ENCODE results near the gene RPLP1. TPM values are rescaled to one million over a fixed set of nuclear protein-coding genes. Genes with fewer than 3 reads are reported as not detected.

RPLP1 gene
- polyA plus RNA-seq (ENCODE audit: insufficient read length) = 1,121 TPM
- long read RNA-seq, donor 1, transcript RPLP1-202 (3 exons, 445 nt) = minor isoform, 59 of 3,327 reads
- long read RNA-seq, donor 1, transcript RPLP1-204 (3 exons, 940 nt) = minor isoform, 37 of 3,327 reads
- long read RNA-seq, donor 1, transcript RPLP1-201 (4 exons, 1,197 nt) = major isoform, 2,575 of 3,327 reads
- long read RNA-seq, donor 1, partial matches to known transcripts = 475 of 3,327 reads
- long read RNA-seq, donor 1, other reads (novel, unspliced or antisense) = 181 of 3,327 reads
- long read RNA-seq, donor 2, transcript RPLP1-204 (3 exons, 940 nt) = minor isoform, 25 of 2,225 reads
- long read RNA-seq, donor 2, transcript RPLP1-201 (4 exons, 1,197 nt) = major isoform, 1,880 of 2,225 reads
- long read RNA-seq, donor 2, transcript RPLP1-202 (3 exons, 445 nt) = minor isoform, 59 of 2,225 reads
- long read RNA-seq, donor 2, partial matches to known transcripts = 135 of 2,225 reads
- long read RNA-seq, donor 2, other reads (novel, unspliced or antisense) = 126 of 2,225 reads
- long read RNA-seq, donor 3, transcript RPLP1-204 (3 exons, 940 nt) = minor isoform, 18 of 1,913 reads
- long read RNA-seq, donor 3, transcript RPLP1-201 (4 exons, 1,197 nt) = major isoform, 1,585 of 1,913 reads
- long read RNA-seq, donor 3, transcript RPLP1-202 (3 exons, 445 nt) = minor isoform, 48 of 1,913 reads
- long read RNA-seq, donor 3, partial matches to known transcripts = 180 of 1,913 reads
- long read RNA-seq, donor 3, other reads (novel, unspliced or antisense) = 82 of 1,913 reads
- long read RNA-seq, donor 4, transcript RPLP1-202 (3 exons, 445 nt) = minor isoform, 14 of 658 reads
- long read RNA-seq, donor 4, transcript RPLP1-201 (4 exons, 1,197 nt) = major isoform, 485 of 658 reads
- long read RNA-seq, donor 4, transcript RPLP1-204 (3 exons, 940 nt) = minor isoform, 35 of 658 reads
- long read RNA-seq, donor 4, partial matches to known transcripts = 97 of 658 reads
- long read RNA-seq, donor 4, other reads (novel, unspliced or antisense) = 27 of 658 reads
- long read RNA-seq, donor 5, transcript RPLP1-201 (4 exons, 1,197 nt) = major isoform, 2,811 of 3,350 reads
- long read RNA-seq, donor 5, transcript RPLP1-202 (3 exons, 445 nt) = minor isoform, 78 of 3,350 reads
- long read RNA-seq, donor 5, transcript RPLP1-204 (3 exons, 940 nt) = minor isoform, 27 of 3,350 reads
- long read RNA-seq, donor 5, partial matches to known transcripts = 277 of 3,350 reads
- long read RNA-seq, donor 5, other reads (novel, unspliced or antisense) = 155 of 3,350 reads
- long read RNA-seq, donor 6, transcript RPLP1-204 (3 exons, 940 nt) = minor isoform, 35 of 3,202 reads
- long read RNA-seq, donor 6, transcript RPLP1-202 (3 exons, 445 nt) = minor isoform, 52 of 3,202 reads
- long read RNA-seq, donor 6, transcript RPLP1-201 (4 exons, 1,197 nt) = major isoform, 2,464 of 3,202 reads
- long read RNA-seq, donor 6, partial matches to known transcripts = 477 of 3,202 reads
- long read RNA-seq, donor 6, other reads (novel, unspliced or antisense) = 174 of 3,202 reads
- long read RNA-seq, donor 7, transcript RPLP1-201 (4 exons, 1,197 nt) = major isoform, 3,294 of 3,896 reads
- long read RNA-seq, donor 7, transcript RPLP1-202 (3 exons, 445 nt) = minor isoform, 98 of 3,896 reads
- long read RNA-seq, donor 7, transcript RPLP1-204 (3 exons, 940 nt) = minor isoform, 52 of 3,896 reads
- long read RNA-seq, donor 7, partial matches to known transcripts = 255 of 3,896 reads
- long read RNA-seq, donor 7, other reads (novel, unspliced or antisense) = 197 of 3,896 reads
- long read RNA-seq, donor 8, transcript RPLP1-204 (3 exons, 940 nt) = minor isoform, 11 of 1,143 reads
- long read RNA-seq, donor 8, transcript RPLP1-202 (3 exons, 445 nt) = minor isoform, 30 of 1,143 reads
- long read RNA-seq, donor 8, transcript RPLP1-201 (4 exons, 1,197 nt) = major isoform, 914 of 1,143 reads
- long read RNA-seq, donor 8, partial matches to known transcripts = 139 of 1,143 reads
- long read RNA-seq, donor 8, other reads (novel, unspliced or antisense) = 48 of 1,143 reads

GRCh38 chr15:69452692-69453521, at the start of gene RPLP1:
Gene RPLP1 (plus strand): TSS chr15:69452818. CDS start chr15:69452949, 131 bp downstream.
- DNase-seq = peak; percentile 95

GRCh38 chr15:69403594-69403993, 49.0 kb upstream of the RPLP1 start:
- DNase-seq = no peak

- no peak for DNase-seq
Measured at GRCh38 chr15:69405110-69405509, 47.5 kb upstream of the RPLP1 start.

DNA sequence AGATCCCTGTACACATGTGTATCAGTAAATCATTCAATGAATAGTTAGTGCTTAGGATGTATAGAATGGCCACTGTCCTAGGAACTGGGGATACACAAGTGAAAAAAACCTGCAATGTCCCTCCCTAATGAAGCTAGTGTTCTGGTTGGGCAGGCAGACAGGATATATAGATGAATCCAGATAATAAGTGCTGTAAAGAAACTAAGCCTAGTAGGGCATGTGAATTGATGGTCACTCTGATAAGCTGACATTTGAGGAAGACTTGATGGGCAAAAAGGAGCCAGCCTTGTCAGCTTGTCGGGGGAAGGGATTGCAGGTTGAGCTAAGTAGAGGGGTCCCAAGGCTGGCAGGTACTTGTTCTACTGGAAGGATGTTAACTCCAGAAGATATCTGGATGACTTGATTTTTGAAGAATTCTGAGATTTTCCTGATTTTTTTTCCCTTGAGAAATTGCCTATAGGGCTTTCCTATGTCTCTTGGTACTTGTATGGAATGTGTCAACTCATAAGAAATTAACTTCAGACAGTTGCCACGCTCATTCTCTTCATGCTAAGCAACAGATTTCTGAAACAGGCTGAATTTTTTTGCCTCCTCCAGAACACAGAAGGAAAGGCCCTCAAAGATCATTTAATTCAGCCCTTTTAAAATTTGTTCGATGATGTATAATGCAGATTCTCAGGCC, 44.8 kb upstream of the RPLP1 start:
- DNase-seq = no peak

DNA sequence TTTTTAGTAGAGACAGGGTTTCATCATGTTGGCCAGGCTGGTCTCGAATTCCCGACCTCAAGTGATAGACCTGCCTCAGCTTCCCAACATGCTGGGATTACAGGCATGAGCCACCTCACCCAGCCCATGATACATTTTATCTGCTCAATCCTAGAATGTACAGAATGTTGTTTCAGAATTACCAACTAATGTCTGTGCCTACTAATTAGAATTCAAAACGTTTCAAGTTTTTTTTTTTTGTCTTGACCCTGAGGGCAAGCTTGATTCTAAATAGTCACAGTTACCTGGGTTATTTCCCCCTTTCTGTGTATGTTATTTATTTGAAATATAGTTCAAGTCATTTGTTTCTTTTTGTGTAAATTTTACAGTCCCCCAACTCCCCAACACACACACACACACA, 43.8 kb upstream of the RPLP1 start:
- DNase-seq = no peak

DNA sequence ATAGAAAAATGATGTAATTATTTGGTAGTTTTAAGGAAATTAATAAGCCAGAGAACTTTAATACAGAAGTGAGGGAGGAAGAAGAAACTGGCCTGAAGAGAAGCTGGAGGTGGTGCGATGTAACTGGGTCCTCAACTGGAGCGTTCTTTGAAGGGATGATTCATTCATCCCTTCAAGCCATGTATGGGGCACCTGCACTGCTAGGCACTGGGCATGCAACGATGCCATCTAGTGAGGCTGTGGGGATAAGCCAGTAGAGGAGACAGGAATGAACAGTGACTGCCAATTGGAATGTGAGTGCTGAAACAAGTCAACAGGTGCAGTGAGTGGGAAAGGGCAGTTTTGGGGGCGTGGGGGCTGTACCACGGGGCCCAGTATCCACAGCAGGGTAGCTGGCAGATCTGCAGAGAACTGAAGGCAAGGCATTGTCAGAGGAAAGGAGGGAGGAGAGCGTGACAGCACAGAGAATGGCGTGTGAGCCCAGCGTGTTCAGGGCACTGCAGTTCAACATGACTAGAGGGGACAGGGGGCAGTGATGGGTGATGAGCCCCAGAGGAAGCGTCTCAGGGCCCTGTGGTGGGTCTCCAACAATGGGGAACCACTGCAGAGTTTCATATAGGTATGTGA, 42.3 kb upstream of the RPLP1 start:
- DNase-seq = no peak

DNA sequence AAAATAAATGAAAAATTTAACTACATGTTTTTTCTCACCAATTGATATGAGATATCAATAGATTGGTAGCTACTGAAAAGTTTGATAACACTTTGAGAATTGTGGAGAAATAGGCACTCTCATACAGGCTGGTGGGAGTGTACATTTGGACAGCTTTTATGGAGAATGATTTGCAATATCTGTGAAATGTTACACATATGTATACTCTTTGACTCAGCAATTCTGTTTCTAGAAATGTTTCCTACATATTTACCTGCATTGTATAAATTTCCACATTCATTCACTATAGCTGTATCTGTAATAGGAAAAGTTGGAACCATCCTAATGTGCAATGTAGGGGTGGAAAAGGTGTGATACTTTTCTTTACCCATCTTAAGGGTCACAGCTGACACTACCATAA, 40.3 kb upstream of the RPLP1 start:
- no peak for DNase-seq

DNA sequence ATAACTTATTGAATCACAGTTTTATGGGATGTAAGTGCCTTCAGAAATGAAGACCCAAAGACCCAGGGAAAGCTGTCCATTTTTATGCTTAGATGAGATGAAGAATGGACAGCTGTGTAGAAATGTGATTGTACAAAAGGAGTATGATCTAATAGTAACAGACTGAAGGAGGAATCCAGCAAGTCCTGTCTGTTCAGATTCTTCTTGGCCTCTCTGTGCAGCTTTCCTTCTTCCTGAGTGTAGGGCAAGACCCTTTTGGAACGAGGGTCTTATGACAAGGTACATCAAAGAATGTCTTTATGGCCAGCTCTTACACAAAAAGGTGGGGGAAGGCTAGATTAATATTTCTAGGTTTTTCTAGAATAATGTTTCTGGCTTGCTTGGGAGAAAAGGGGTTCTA, 39.9 kb upstream of the RPLP1 start:
- no peak for DNase-seq

DNA sequence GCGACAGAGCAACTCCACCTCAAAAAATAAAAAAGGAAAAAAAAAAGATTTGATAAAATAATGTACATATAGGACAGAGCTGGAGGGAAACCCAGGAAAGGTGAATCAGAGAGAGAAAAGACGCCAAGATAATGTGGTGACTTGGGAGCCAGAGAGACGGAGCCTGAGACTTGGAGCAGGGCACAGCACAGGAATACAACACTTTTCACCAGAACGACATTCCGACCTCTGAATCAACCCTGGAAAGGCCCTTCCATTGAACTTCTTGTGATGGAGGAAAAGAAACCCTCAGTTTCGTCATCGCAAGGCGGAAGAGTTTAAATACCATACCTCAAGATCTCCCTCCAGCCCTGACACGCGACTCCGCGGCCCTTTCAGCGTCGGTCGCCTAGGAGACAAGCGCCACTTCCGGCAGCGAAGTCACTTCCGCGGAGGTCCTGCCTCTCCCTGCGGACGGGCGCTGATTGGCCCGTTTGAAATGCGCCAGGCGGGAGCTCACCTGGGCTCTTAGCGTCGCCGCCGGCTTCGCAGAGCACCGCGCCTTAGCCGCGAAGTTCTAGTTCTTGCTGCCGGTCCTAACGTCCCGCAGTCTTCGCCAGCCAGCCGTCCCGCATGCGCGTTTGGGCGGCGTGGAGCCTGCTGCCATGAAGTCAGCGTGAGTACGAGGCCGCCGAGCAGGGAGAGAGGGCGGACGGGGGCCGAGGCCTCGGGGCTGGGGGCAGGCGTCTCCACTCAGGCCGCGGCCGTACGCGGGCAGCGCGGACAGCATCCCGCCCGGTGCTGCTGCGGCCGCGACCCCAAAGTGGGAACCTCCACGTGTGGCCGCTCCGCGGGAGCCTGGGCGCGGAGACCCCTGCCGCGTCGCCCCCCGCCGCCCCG, 38.6 kb upstream of the RPLP1 start, which contains the start of gene KIF23:
KIF23 (plus strand) TSS at position 528 of the 879 bp plus-strand sequence; CDS start at position 645, 117 bp downstream.
- peak; percentile 93 for DNase-seq

GRCh38 chr15:69414701-69415167, 37.9 kb upstream of the RPLP1 start:
- DNase-seq = peak; percentile 46

GRCh38 chr15:69415381-69415780, 37.2 kb upstream of the RPLP1 start:
- DNase-seq = peak; percentile 7

GRCh38 chr15:69417581-69417980, 35.0 kb upstream of the RPLP1 start:
- no peak for DNase-seq

GRCh38 chr15:69421498-69421897, 31.1 kb upstream of the RPLP1 start:
- no peak for DNase-seq

GRCh38 chr15:69422336-69422895, 30.2 kb upstream of the RPLP1 start:
- no peak for DNase-seq

- no peak for DNase-seq
Measured at GRCh38 chr15:69424001-69424400, 28.6 kb upstream of the RPLP1 start.

DNA sequence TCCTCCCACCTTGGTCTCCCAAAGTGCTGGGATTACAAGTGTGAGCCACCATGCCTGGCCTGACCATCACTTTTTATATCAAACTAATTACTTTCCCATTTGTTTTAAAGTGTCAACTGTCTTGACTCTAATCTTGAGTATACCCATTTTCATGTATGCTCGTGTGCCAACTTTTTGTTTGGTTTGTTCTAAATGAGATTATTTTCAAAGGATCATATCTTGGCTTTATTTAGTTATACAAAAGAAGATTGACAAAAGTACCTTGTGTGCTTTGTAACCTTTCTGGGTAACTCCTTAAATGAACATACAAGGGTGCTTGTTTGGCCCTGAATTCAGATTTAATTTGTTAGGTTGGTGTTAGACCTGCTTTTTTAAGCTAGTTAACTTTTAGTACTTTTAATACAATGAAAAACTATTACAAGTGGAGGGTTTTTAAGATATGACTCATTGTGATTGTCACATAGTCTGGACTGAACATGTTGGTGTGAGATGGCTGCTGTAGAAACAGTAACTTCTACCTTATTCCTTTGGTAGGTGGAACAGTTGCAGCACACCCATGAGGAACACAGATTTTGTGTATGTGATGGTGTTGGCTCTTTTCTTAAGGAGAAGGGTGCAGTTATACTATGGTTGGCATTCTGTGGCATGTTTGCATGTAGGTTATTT, 27.7 kb upstream of the RPLP1 start:
- no peak for DNase-seq
